ENCODE measurements around the gene TDP2.

GRCh38 chr6:24683297-24684296, 16.9 kb upstream of the TDP2 start:
- TF ChIP-seq MYC (IDR thresholded peaks at IDR 0.05; ENCODE audit: low read depth, low read length) (no peak), MYC (CRISPR knock-in tag; IDR thresholded peaks at IDR 0.05; ENCODE audit: borderline replicate concordance, low read depth) (no peak), ASH1L (IDR thresholded peaks at IDR 0.05; ENCODE audit: borderline replicate concordance, low read depth, partially characterized antibody) (no peak), POLR2AphosphoS5 (IDR thresholded peaks at IDR 0.05; ENCODE audit: control insufficient read depth, insufficient read depth, low read depth, low read length) (no peak), CBX3 (IDR thresholded peaks at IDR 0.05; ENCODE audit: borderline replicate concordance in 1 of 2, low read length in 2 of 2) (no peak), MCM2 (IDR thresholded peaks at IDR 0.05; ENCODE audit: low read depth) (no peak), CTCF (IDR thresholded peaks at IDR 0.05 in 2 of 3, conservative IDR thresholded peaks at IDR 0.05 in 1 of 3; ENCODE audit: insufficient read depth in 2 of 3, low read depth in 1 of 3, low read length in 3 of 3) (no peak), EP300 (IDR thresholded peaks at IDR 0.05; ENCODE audit: low read length) (peak; percentile 30; the same call in 1 of the 2 replicates), RNF2 (IDR thresholded peaks at IDR 0.05) (no peak), ZNF282 (CRISPR knock-in tag; IDR thresholded peaks at IDR 0.05) (no peak), PCBP2 (IDR thresholded peaks at IDR 0.05; ENCODE audit: low read depth, low read length, poor library complexity, severe bottlenecking) (no peak)
